Stimulated activated naive CD8-positive, alpha-beta T cell treated with anti-CD3 and anti-CD28 coated beads, Interleukin-15, Interleukin-2, amounts not matched to agents 100 U/mL and 50 U/mL, for 24 hours (primary cell): ENCODE results near the gene RAD51B.

ENCODE experiments used
- ATAC-seq: fragments of 150-1000 bp; cut with Tn5 transposase; one replicate; pipeline ENCODE4 v1.10.0; 2021
- DNase-seq: peaks from one replicate; pipeline ENCODE4 v3.0.0; 2021

RAD51B gene

DNA sequence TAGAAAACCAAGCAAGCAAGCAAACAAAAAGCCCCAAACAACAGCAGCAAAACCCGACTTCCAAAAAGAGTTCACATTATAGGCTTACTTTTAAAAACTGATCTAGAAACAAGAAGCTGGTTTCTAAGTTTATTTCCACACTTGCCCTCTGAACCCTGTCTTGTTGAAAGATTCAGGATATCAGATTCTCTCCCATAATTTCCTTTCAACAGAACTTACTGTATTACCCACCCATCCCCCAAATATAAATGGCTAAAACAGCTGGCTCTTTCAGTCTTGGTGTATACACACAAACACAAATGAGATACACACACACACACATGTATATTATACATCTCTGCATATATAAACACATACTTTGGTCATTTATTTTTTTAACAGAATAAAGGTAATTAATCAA is 512.4 kb downstream of the RAD51B start:
- no peak for ATAC-seq
- DNase-seq, result no peak

DNA sequence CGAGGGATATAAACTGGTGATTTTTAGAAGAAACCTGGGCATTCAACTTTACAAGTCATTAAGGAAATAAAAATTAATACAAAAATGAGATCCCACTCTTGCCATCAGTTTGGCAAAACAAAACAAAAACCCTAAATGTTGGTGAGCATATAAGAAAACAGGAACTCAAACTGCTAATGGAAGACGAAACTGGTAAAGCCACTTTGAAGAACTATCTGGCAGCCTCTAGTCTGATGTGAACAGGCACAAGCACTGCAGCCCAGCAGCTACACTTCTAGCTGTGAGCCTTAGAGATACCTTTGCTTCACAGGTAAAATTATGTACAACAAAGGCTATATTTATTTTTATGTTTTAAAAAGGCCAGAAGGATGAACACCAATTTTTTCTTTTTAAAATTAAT is 513.7 kb downstream of the RAD51B start:
- DNase-seq (no peak), ATAC-seq (no peak)

DNA sequence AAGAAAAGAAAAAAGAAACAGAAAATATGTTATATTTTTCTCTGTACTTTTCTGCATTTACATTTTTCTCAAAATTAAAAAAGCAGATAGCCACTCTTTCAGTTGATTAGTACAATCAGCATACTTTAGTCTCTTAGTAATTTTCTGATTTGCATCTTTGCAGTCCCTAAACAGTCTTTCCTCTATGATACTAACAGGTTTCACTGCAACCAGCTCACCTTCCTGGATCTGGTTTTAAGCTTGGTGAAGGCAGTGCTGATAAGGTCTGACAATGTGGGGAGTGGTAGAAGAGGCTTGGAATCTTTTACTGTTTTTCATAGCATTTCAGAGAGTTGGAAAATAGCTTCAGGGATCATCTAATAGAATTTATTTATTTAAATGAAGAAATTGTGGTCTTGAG is 515.7 kb downstream of the RAD51B start:
- DNase-seq (no peak), ATAC-seq (no peak)

DNA sequence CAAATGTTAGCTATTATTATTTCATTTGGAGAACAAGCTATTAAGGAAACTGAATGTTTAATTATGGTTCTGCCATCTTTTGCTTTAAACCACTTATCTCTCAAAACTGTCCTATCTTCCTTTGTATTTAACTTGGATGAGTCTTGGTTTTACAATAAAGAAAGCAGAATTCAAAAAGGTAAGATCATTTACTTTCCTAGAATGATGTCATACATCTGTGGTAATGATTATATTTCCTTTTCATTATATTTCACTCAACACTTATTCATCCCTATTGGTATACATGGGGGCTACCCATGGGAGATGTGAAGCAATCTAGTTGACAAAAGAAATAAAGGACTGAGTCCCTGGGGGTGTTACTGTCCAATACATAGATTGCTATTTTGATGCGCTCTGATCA is 516.6 kb downstream of the RAD51B start:
- DNase-seq, result no peak
- no peak for ATAC-seq

GRCh38 chr14:68337279-68337678 is 517.7 kb downstream of the RAD51B start:
- ATAC-seq (no peak), DNase-seq (no peak)

GRCh38 chr14:68340262-68340661 is 520.7 kb downstream of the RAD51B start:
- ATAC-seq, result no peak
- no peak for DNase-seq

DNA sequence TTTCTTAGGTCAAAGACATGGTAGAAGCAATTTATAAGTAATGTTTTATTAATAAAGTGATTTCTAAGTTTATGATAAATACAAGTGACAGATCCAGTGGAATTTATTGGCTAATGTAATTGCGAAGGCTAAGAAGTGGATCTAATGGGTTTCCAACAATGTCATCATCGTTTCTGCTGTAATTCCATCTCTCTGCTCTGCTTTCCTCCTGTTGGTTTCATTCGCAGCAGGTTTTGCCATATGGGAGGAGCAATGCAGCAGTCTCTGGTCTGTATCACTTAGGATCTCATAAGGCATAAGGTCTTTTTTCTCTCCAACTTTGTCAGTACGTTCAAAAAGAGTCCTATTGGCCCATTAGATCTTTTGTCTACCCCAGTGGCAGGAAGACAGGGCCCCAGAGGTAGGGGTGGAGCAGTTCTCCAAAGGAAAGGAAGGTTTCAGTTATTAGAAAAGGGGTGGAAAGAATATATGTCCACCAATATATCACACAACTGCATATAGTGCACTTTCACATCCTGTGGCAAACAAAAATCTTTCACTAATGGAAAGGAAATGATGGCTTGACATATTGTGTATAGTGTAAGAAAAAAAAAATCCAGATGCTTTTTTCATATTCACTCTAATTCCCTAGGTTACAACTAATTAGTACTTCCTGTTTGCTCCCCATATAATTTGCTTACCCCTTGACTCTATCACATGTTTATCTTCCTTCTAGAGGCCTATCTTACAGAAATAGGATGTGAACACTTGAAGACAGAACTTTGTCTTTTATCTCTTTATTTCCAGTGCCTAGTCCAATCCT is 522.0 kb downstream of the RAD51B start:
- DNase-seq, result no peak
- ATAC-seq, result peak; percentile 32

GRCh38 chr14:68342216-68342763 is 522.7 kb downstream of the RAD51B start:
- no peak for ATAC-seq

DNA sequence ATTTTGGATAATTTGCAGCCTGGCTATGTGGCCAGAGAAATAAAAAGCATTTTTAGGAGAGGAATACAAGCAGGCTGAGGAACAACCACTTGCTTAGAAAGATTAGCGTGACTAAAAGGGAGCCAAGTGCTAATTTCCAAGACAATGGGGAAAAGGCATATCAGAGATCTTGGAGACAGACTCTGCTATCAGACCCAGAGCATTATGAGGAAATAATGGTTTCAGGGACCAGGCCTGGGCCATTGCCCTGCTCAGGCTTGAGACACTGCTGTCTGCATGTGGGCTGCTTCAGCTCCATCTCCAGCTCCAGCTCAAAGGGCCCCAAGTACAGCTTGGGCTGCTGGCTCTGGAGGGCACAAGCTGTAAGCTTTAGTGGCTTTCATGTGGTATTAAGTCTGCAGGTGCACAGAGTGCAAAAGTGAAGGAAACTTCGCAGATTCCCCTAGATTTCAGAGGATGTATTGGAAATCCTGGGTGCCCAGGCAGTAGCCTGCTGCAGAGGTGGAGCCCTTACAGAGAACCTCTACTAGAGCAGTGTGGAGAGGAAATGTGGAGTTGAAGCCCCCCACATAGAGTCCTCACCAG is 524.0 kb downstream of the RAD51B start:
- ATAC-seq, result no peak
- no peak for DNase-seq

More at GRCh38 chr14:68342216-68342763, 522.7 kb downstream of the RAD51B start:
- DNase-seq, result no peak

GRCh38 chr14:68345738-68346137 is 526.2 kb downstream of the RAD51B start:
- DNase-seq (no peak), ATAC-seq (no peak)

DNA sequence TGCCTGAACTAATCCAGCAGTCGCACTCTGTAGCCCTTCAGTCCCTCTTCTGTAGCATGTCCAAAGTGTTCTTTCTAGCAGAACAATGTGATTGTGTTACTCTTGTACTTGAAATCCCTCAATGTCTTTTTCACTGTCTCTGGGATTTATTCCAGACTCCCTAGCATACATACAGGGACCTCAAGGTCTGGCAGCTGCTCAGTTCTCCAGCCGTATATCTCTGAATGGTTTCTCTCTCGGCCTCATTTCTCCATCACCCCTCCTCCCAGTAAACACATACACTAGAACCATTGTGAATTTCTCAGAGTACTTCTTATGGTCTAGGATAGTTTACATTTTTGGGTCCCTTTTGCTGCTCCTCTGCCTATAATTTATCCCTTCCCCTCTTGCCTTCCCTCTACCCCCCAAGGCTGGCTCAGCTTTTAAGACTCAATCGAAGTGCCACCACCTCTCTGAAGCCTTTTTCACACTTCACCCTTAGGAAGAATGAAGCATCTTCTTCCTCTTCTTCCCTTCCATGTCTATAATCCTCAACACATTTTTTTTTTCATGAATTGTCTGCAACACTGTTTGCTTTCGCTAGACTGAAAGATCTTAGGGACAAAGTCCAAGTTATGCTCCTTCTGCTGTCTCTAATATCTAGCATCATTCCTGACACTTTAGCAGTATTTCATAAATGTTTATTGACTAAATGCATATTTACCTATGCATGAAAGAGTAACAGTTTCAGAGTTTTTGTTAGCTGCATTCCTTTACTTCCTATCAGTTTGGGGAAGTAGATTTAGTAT is 527.2 kb downstream of the RAD51B start:
- ATAC-seq, result no peak
- no peak for DNase-seq

GRCh38 chr14:68349900-68350629 is 530.5 kb downstream of the RAD51B start:
- ATAC-seq (no peak), DNase-seq (no peak)

DNA sequence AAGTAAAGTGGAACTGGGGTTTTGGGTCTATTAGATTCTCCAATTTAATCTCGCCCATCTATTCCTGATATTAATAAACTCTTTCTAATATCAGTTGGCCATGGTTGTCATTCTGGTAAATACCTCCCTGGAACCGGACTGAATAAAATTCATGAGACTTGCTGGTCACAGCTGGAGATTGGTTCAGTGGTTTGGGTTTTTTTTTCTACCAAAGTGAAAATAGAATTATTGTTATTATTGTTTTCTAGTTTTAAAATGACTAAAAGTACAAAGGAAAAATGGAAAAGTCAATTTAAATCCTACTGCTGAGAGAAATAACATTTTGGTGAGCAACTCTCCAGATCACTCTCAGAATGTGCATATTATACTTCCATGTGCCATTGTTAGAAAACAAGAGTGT is 535.8 kb downstream of the RAD51B start:
- DNase-seq (no peak), ATAC-seq (no peak)

GRCh38 chr14:68357777-68358176 is 538.2 kb downstream of the RAD51B start:
- no peak for ATAC-seq
- no peak for DNase-seq

DNA sequence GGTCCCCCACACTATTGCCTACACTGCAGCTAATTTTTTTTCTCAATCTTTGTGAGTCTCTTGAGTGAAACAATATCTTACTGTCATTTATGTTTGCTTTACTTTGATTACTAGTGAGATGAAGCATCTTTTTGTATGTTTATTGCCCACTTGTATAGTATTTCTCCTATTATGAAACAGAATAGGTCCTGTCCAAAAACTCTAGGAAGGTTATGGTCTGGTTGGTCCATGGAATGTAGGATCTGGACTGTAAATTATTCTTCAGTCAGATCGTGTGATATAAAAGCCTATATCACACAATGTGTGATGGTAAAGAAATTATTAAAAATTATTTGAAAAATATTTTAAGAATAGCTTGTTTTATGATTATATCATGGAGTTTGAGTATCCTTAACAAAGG is 538.9 kb downstream of the RAD51B start:
- no peak for DNase-seq
- no peak for ATAC-seq

- ATAC-seq (no peak), DNase-seq (no peak)
Observed at GRCh38 chr14:68359022-68359836, 539.6 kb downstream of the RAD51B start.

- ATAC-seq, result no peak
- no peak for DNase-seq
Observed at GRCh38 chr14:68359837-68360552, 540.4 kb downstream of the RAD51B start.

- ATAC-seq (no peak), DNase-seq (no peak)
Observed at GRCh38 chr14:68361231-68361630, 541.7 kb downstream of the RAD51B start.

GRCh38 chr14:68362846-68363245 is 543.3 kb downstream of the RAD51B start:
- ATAC-seq (no peak), DNase-seq (no peak)

- DNase-seq, result no peak
- no peak for ATAC-seq
Observed at GRCh38 chr14:68363466-68363842, 543.9 kb downstream of the RAD51B start.
